IPS-20b (cell line): ENCODE data around the gene POLR2A.

Source experiments
- H3K27ac ChIP-seq: one replicate; pipeline ENCODE4 v1.5.1; 2013; ENCODE audit warnings: low read length
- H3K27me3 ChIP-seq: 2 replicates; pipeline ENCODE4 v1.6.1; 2013; ENCODE audit warnings: mild to moderate bottlenecking, low read length, inconsistent platforms; ENCODE audit not compliant: insufficient read depth
- H3K36me3 ChIP-seq: 2 replicates; pipeline ENCODE4 v1.6.1; 2013; ENCODE audit warnings: low read depth, mild to moderate bottlenecking, inconsistent platforms, low read length, moderate library complexity; ENCODE audit not compliant: insufficient read depth
- H3K4me1 ChIP-seq: 2 replicates; pipeline ENCODE4 v1.6.1; 2013; ENCODE audit warnings: mild to moderate bottlenecking, control low read depth, inconsistent platforms, low read length, moderate library complexity; ENCODE audit not compliant: insufficient read depth
- H3K4me3 ChIP-seq: 2 replicates; pipeline ENCODE4 v1.5.1; 2013; ENCODE audit warnings: mild to moderate bottlenecking, low read length, inconsistent platforms
- H3K9ac ChIP-seq: 2 replicates; pipeline ENCODE4 v1.6.1; 2013; ENCODE audit warnings: low read depth, mild to moderate bottlenecking, inconsistent platforms, low read length, moderate library complexity
- H3K9me3 ChIP-seq: 2 replicates; pipeline ENCODE4 v1.6.1; 2013; ENCODE audit warnings: mild to moderate bottlenecking, low read depth, low read length, inconsistent platforms; ENCODE audit not compliant: insufficient read depth

The POLR2A gene

GRCh38 chr17:7515911-7516610 is 31.9 kb downstream of the POLR2A start:
- no peak overlapping the region for H3K9ac ChIP-seq
- H3K9me3 ChIP-seq = no peaks in the 10 kb centered on the region
- H3K4me1 ChIP-seq = no peaks in the 10 kb centered on the region
- H3K27me3 ChIP-seq = no peaks in the 10 kb centered on the region
- H3K4me3 ChIP-seq = no peak overlapping the region
- H3K36me3 ChIP-seq = peaks cover 35% of the 10 kb centered on the region
- no peak overlapping the region for H3K27ac ChIP-seq

DNA sequence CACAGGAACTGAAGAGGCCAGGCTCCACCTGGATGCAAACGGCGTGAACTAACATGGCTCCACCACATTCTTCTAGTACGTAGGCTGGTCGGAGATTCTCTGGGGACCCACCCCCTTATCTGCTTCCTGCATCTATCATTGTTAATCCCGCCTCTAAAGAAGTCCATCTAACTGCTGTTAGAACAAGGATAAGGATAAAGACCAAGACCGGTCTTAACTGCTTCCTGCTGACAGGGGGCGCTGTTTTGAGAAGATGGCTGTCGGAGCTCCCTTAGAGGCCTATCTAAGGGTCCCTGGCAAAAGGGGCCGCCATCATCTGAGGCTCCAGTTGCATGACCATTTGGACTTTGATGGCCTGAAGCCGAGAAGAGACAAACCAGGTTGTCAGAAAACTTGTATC is 38.9 kb downstream of the POLR2A start:
- Histone ChIP-seq H3K27ac (no peak overlapping the region), H3K4me3 (no peak overlapping the region), H3K4me1 (no peaks in the 10 kb centered on the region), H3K27me3 (no peaks in the 10 kb centered on the region), H3K36me3 (no peaks in the 10 kb centered on the region), H3K9me3 (no peaks in the 10 kb centered on the region), H3K9ac (no peak overlapping the region)

DNA sequence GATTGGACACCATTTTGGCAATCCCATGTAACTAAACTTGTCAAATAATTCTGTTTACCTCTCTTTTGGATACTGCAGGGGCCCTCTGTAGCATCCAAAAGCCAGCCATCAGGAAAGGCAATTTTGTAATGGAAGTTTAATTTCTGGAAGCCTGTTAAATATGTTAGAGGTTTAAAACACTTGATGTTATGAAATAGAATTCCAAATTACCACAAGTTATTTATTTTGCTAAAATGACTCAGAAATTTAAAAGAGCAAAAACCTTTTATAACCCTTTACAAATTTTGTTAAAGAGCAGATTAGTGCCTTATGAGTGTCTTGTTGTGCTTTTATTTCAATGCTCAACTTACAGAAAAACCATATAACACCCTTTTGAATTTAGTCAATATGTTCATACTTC is 44.7 kb downstream of the POLR2A start:
- Histone ChIP-seq H3K36me3 (no peaks in the 10 kb centered on the region), H3K9me3 (no peaks in the 10 kb centered on the region), H3K4me3 (no peak overlapping the region), H3K27me3 (no peaks in the 10 kb centered on the region), H3K9ac (no peak overlapping the region), H3K27ac (no peak overlapping the region), H3K4me1 (no peaks in the 10 kb centered on the region)

GRCh38 chr17:7530023-7530900 is 46.1 kb downstream of the POLR2A start:
- no peaks in the 10 kb centered on the region for H3K36me3 ChIP-seq
- no peak overlapping the region for H3K27ac ChIP-seq
- no peaks in the 10 kb centered on the region for H3K4me1 ChIP-seq
- H3K27me3 ChIP-seq = no peaks in the 10 kb centered on the region
- no peaks in the 10 kb centered on the region for H3K9me3 ChIP-seq
- H3K4me3 ChIP-seq = no peak overlapping the region
- no peak overlapping the region for H3K9ac ChIP-seq

GRCh38 chr17:7538050-7538449 is 53.9 kb downstream of the POLR2A start:
- Histone ChIP-seq H3K27ac (no peak overlapping the region), H3K4me3 (no peak overlapping the region), H3K27me3 (0 out of 2 replicates have a peak, but pooled peaks cover 2% of the 10 kb centered on the region), H3K36me3 (no peaks in the 10 kb centered on the region), H3K9ac (no peak overlapping the region), H3K4me1 (no peaks in the 10 kb centered on the region), H3K9me3 (peaks cover 3% of the 10 kb centered on the region; the same call in 1 of the 2 replicates)

- Histone ChIP-seq H3K4me1 (no peaks in the 10 kb centered on the region), H3K27me3 (peaks cover 12% of the 10 kb centered on the region; the same call in 1 of the 2 replicates), H3K4me3 (no peak overlapping the region), H3K9me3 (peaks cover 3% of the 10 kb centered on the region; the same call in 1 of the 2 replicates), H3K9ac (no peak overlapping the region), H3K36me3 (no peaks in the 10 kb centered on the region), H3K27ac (no peak overlapping the region)
These were observed 54.9 kb downstream of the POLR2A start for GRCh38 chr17:7538891-7539545.

- H3K27me3 ChIP-seq = peaks cover 12% of the 10 kb centered on the region; the same call in 1 of the 2 replicates
- no peak overlapping the region for H3K4me3 ChIP-seq
- H3K9ac ChIP-seq = no peak overlapping the region
- H3K9me3 ChIP-seq = peaks cover 3% of the 10 kb centered on the region; the same call in 1 of the 2 replicates
- H3K4me1 ChIP-seq = no peaks in the 10 kb centered on the region
- no peak overlapping the region for H3K27ac ChIP-seq
- no peaks in the 10 kb centered on the region for H3K36me3 ChIP-seq
These were observed 57.0 kb downstream of the POLR2A start for GRCh38 chr17:7541074-7541621.

DNA sequence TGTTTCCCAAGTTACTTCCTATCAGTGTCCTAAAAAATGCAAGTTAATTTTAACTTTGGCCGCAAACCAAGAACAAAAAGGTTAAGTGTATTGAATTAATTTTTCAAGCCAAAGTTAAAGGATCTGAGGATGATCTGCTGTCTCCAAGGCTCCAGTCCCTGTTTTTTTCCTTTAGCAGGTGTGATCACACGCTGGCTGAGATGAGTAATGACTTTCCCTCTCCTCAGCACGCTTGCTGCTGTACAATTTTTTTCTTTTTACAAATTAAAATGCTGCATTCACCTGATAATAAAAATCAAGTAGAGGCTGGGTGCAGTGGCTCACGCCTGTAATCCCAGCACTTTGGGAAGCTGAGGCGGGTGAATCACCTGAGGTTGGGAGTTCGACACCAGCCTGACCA is 60.7 kb downstream of the POLR2A start:
- H3K9me3 ChIP-seq = no peaks in the 10 kb centered on the region
- no peaks in the 10 kb centered on the region for H3K36me3 ChIP-seq

DNA sequence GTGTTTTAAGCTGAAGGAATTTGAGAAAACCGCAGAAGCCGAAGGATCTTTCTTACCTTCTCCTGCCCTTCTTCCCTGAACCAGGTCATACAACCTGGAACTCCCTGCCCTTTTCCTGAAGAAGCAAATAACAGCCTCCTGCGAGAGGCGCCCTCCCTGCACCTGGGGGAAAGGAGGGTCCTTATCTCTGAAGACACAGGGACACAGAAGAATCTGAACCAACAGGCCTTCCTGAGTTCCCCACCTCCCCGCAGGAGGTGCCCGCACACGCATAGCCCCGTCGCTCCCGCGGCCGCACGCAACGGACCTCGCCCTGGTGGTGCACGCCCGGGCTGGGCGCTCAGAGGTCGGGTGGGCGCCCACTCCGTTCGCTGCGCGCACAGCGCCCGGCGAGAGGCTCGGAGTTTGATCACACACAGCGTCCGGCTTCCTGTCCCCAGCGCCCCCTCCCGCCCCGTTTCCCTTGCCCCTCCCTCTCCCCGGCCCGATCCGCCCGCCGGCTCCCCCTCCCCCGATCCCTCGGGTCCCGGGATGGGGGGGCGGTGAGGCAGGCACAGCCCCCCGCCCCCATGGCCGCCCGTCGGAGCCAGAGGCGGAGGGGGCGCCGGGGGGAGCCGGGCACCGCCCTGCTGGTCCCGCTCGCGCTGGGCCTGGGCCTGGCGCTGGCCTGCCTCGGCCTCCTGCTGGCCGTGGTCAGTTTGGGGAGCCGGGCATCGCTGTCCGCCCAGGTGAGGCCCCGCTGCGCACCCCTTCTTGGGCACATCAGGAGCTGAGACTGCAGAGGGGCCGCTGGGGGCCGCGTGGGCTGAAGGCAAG is 64.6 kb downstream of the POLR2A start, which contains the start of gene TNFSF12:
Gene TNFSF12, plus strand, starts transcription at position 474 of the 816 bp plus-strand sequence. Its CDS starts 96 bp downstream, at position 570.
- H3K4me3 ChIP-seq = peak within 1 kb of the TSS; percentile 77
- H3K36me3 ChIP-seq = no peaks in the 10 kb centered on the region
- H3K9me3 ChIP-seq = no peaks in the 10 kb centered on the region
- no peak within 1 kb of the TSS for H3K27ac ChIP-seq
- H3K27me3 ChIP-seq = peaks cover 23% of the 10 kb centered on the region; the same call in 1 of the 2 replicates
- H3K4me1 ChIP-seq = no peaks in the 10 kb centered on the region
- H3K9ac ChIP-seq = peak within 1 kb of the TSS; percentile 50; the same call in 1 of the 2 replicates

More for the DNA sequence above, 60.7 kb downstream of the POLR2A start:
- H3K4me1 ChIP-seq = no peaks in the 10 kb centered on the region
- peaks cover 32% of the 10 kb centered on the region for H3K27me3 ChIP-seq
- no peak overlapping the region for H3K4me3 ChIP-seq
- H3K9ac ChIP-seq = no peak overlapping the region
- H3K27ac ChIP-seq = no peak overlapping the region
